Measurements from ENCODE around the gene ABCC2. TPM values are rescaled to one million over a fixed set of nuclear protein-coding genes. Genes with fewer than 3 reads are reported as not detected.
A peak's percentile ranks its signal among the peaks of the same experiment; 100 is the strongest.

ABCC2 gene
- total RNA-seq, 1 donor from 2014 or later, result 0.04 TPM

GRCh38 chr10:99845837-99846382 lies 63.5 kb downstream of the ABCC2 start:
- peak; percentile 76 for DNase-seq (ENCODE audit: low read depth)
- TF ChIP-seq CTCF (IDR thresholded peaks at IDR 0.05; ENCODE audit: insufficient read depth, low read length, poor library complexity, severe bottlenecking), result peak; percentile 83
- Histone ChIP-seq H3K4me3 (ENCODE audit: low read depth, low read length) (no peak overlapping the region), H3K36me3 (ENCODE audit: control insufficient read depth, insufficient read depth, low read length) (no peaks in the 10 kb centered on the region), H3K27me3 (ENCODE audit: control insufficient read depth, insufficient read depth, low read length) (no peaks in the 10 kb centered on the region)

DNA sequence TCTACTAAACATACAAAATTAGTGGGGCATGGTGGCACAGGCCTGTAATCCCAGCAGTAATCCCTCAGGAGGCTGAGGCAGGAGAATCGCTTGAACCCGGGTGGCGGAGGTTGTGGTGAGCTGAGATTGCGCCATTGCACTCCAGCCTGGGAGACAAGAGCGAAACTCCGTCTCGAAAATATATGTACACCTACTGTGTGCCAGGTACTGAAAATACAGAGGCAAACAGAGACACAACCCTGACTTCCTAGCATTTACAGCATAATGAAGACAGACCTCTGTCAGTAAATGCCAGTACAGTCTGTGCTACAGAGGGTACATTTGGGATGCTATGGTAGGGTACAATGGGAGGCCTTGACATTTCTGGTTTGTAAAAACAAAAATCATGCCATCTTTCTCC lies 66.6 kb downstream of the ABCC2 start:
- H3K4me3 ChIP-seq (ENCODE audit: low read depth, low read length), result no peak overlapping the region
- H3K36me3 ChIP-seq (ENCODE audit: control insufficient read depth, insufficient read depth, low read length), result no peaks in the 10 kb centered on the region
- no peaks in the 10 kb centered on the region for H3K27me3 ChIP-seq (ENCODE audit: control insufficient read depth, insufficient read depth, low read length)
- no peak for TF ChIP-seq CTCF (IDR thresholded peaks at IDR 0.05; ENCODE audit: insufficient read depth, low read length, poor library complexity, severe bottlenecking)
- DNase-seq (ENCODE audit: low read depth), result no peak

DNA sequence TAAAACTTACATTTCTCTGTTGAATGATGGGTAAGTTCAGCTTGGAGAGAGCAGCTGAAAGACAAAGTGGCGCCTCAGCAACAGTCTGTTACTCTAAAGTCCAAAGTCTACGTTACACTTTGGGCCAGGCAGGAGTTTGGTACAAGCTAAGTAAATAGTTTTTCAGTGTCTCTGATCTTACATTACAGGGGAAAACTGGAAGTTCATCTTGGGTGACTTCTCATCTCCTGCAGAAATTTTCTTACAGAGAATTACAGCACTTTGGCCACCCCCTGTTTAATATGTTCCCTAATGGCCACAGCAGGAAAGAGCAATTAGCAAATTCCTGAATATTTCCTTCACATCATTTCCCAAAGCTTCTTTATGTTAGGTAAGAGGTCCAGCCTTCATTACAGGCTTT lies 67.1 kb downstream of the ABCC2 start:
- Histone ChIP-seq H3K36me3 (ENCODE audit: control insufficient read depth, insufficient read depth, low read length) (no peaks in the 10 kb centered on the region), H3K4me3 (ENCODE audit: low read depth, low read length) (no peak overlapping the region), H3K27me3 (ENCODE audit: control insufficient read depth, insufficient read depth, low read length) (no peaks in the 10 kb centered on the region)
- DNase-seq (ENCODE audit: low read depth), result no peak
- no peak for TF ChIP-seq CTCF (IDR thresholded peaks at IDR 0.05; ENCODE audit: insufficient read depth, low read length, poor library complexity, severe bottlenecking)

- TF ChIP-seq CTCF (IDR thresholded peaks at IDR 0.05; ENCODE audit: insufficient read depth, low read length, poor library complexity, severe bottlenecking), result no peak
- no peak for DNase-seq (ENCODE audit: low read depth)
Measured at GRCh38 chr10:99850021-99850766, 67.8 kb downstream of the ABCC2 start.

DNA sequence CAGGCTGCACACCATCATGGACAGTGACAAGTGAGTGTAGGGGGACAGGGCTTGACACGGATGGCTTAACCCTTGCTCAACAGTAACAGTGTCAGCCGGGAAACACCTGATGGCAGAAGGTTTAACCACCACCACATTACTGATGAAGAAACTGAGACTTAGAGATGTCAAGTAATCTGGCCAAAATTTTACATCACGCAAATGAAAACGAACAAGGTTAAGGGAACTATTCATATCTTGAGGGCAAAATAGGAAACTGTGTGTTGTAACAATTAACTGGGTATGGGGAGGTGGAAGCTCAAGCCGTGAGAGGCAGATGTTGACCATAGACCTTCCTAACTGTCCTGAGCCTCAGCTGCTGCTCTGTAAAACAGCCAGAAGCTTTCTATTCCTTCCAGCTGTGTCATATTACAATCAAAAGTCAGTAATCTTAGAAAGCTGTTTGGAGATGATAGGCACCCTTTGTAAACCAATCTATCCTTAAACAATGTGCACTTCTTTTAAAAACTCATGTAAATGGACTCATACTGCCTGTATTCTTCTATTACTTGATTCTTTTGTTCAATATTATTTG lies 68.4 kb downstream of the ABCC2 start:
- Histone ChIP-seq H3K27me3 (ENCODE audit: control insufficient read depth, insufficient read depth, low read length) (no peaks in the 10 kb centered on the region), H3K36me3 (ENCODE audit: control insufficient read depth, insufficient read depth, low read length) (no peaks in the 10 kb centered on the region), H3K4me3 (ENCODE audit: low read depth, low read length) (no peak overlapping the region)
- DNase-seq (ENCODE audit: low read depth), result no peak
- no peak for TF ChIP-seq CTCF (IDR thresholded peaks at IDR 0.05; ENCODE audit: insufficient read depth, low read length, poor library complexity, severe bottlenecking)

More at GRCh38 chr10:99850021-99850766, 67.8 kb downstream of the ABCC2 start:
- Histone ChIP-seq H3K36me3 (ENCODE audit: control insufficient read depth, insufficient read depth, low read length) (no peaks in the 10 kb centered on the region), H3K4me3 (ENCODE audit: low read depth, low read length) (no peak overlapping the region), H3K27me3 (ENCODE audit: control insufficient read depth, insufficient read depth, low read length) (no peaks in the 10 kb centered on the region)
